GM21576 (cell line): ENCODE results near the gene VTN.
A peak's percentile ranks its signal among the peaks of the same experiment; 100 is the strongest.
"Not testable (repeated sequence)": the region's sequence is repeated elsewhere in the genome, so short reads cannot be mapped to it uniquely, and the experiment has no call there.

ENCODE experiments used
- ATAC-seq: cut with Tn5 transposase; IDR thresholded peaks from one replicate; pipeline ENCODE4 v1.9.1; 2021; ENCODE audit warnings: mild to moderate bottlenecking, moderate library complexity; ENCODE audit not compliant: unreplicated experiment

The VTN gene

DNA sequence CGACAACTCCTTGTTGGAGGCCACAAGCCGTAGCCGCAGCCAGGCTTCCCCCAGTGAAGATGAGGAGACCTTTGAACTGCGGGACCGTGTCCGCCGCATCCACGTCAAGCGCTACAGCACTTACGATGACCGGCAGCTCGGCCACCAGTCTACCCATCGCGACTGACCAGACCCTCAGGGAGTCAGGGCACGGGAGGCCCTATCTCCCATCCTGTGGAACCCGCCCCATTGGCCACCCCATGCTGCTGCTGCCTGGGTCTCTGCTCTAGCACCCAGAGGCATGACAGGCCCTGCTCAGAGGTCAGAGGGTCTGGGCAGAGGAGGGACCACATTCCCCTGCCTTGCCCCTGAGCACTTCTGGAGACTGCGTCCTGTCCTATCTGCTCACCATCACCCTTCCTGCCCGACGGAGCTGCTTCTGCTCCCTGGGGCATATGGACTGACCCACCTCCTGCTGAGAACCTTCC lies 25.6 kb downstream of the VTN start:
- no peak for ATAC-seq

GRCh38 chr17:28344011-28344410 lies 26.1 kb downstream of the VTN start:
- ATAC-seq, result no peak

DNA sequence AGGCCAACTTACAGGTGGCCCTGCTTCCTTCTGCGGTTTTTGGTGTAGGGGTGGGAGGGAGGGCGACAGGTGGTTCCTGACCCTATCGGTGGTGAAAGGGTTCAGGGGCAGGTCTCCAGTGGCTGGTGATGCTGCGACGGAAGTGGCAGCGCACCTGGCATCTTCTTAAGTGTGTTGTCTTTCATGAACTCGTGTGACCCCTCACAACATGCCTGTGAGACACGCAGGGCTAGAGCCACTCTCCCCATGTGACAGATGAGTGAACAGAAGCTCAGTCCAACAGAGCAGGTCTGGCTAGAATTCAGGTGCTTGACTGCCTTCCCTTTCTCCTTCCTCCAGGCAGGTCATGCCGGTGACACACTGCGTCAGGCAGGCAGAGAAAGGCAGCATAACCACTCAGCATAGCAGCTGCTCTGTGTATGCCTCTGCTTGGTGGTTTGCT lies 26.6 kb downstream of the VTN start:
- ATAC-seq, result no peak

DNA sequence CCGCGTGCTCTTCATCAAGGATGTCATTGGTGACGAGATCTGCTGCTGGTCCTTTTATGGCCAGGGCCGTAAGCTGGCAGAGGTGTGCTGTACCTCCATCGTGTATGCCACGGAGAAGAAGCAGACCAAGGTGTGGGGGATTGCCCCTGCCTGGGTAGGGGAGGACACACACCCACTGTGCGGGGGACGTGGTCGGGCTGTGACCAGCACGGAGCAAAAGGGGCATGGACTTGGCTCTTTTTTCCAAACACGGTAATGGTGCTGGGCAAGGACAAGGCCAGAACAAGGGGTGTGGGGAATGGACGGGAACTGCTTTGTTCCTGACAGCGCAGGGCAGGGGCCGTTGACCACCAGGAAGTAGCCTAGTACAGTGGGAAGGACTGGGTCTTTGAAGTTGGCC lies 27.8 kb downstream of the VTN start:
- no peak for ATAC-seq

GRCh38 chr17:28341516-28341915 lies 28.6 kb downstream of the VTN start:
- ATAC-seq, result no peak

- ATAC-seq, result no peak
Observed at GRCh38 chr17:28340374-28340773, 29.7 kb downstream of the VTN start.

DNA sequence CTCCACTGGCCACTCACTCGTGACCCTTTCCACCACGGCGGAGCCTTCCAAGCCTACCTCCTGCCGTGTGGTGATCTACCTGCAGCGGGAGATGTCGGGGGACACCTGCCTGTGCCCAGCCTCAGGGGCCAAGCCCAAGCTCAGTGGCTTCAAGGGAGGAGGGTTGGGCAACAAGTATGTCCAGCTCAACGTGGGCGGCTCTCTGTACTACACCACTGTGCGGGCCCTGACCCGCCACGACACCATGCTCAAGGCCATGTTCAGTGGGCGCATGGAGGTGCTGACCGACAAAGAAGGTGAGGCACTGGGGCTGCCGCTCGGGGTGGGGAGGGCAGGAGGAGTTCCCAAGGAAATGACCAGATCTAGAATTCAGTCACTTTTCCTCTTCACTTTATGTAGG lies 30.7 kb downstream of the VTN start:
- no peak for ATAC-seq

DNA sequence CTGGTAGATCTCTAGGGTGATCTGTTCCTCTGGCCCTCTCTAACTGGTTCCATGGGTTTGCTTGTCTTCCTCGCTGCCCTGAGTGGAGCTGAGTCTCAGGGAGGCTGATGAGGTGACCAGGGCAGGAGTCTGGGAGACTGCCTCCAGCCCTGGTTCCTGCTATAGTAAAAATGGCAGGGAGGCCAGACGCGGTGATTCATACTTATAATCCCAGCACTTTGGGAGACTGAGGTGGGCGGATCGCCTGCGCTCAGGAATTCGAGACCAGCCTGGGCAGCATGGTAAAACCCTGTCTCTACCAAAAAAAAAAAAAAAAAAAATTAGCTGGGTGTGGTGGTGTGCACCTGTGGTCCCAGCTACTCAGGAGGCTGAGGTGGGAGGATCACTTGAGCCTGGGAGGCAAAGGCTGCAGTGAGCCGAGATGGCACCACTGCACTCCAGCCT lies 31.3 kb downstream of the VTN start:
- ATAC-seq, result not testable (repeated sequence)

DNA sequence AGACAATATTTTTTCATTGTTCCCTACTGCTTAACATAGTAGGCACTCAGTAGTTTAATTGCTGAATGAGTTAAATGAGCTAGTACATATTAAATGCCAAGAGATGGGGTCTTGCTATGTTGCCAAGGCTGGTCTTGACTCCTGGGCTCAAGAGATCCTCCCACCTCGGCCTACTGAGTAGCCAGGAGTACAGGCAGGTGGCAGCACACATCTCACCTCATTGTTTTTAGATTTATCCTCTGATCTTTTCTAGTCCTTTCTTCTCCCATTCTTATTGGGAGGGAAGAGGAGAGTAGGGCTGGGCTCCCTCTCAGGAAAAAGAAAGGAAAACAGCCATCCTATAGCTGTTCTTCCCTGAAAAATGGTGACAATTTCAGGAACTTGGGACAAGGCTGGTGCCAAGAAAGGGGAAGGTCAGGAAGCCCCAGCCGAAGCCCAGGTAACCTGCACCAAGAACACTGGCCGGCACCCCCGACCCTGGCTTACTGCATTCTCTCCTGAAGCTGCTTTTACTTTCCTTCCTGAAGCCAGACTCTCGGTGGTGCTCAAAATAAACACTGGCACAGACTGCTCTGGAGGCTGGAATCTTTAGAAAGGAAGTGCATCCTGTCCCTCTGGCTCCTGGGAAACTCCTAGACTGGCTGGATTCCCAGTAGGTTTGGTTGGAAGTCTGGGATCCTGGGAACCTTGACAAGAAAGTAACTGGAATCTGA lies 31.9 kb downstream of the VTN start:
- ATAC-seq, result no peak

DNA sequence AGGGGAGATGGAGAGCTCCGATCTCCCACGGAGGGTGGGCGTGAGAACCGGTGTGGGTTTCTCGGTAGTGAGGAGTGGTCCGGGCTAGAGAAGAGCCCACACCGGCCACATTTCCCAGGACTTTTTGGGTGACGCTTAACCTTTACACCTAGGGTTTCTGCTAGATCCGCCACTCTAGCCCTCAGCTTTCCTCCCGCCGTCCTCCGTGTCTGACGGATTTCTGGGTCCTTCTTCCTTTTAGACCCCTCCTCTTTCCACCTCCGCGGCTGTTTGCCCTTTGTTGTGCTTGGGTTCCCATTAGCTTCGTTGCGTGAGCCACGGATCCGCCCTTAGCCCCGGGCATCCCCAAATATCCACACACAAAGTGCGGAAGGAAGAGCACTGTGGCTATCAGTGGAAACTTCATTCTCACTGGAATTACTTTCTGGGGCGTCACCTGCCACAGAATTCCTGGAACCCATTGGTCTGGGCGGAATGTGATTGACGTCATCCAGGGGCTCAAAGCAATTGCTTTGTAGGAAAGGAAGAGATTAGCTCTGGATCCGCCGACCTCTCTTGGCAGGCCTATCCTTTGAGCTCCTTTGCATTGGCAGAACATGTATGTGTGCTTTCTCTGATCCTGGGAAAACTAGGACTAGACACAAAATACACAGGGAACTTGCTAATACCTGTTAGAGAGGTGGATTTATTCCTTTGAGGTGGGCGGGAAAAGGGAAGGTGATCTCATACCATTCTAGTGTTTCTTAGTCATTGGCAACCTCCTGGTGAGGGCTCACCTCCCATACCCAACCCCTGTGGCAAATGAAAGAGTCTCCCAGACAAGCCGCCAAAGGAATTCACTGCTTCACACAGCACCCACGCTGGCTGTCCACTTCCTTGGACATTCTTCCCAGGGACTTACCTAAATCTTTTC lies 33.9 kb downstream of the VTN start:
- no peak for ATAC-seq

DNA sequence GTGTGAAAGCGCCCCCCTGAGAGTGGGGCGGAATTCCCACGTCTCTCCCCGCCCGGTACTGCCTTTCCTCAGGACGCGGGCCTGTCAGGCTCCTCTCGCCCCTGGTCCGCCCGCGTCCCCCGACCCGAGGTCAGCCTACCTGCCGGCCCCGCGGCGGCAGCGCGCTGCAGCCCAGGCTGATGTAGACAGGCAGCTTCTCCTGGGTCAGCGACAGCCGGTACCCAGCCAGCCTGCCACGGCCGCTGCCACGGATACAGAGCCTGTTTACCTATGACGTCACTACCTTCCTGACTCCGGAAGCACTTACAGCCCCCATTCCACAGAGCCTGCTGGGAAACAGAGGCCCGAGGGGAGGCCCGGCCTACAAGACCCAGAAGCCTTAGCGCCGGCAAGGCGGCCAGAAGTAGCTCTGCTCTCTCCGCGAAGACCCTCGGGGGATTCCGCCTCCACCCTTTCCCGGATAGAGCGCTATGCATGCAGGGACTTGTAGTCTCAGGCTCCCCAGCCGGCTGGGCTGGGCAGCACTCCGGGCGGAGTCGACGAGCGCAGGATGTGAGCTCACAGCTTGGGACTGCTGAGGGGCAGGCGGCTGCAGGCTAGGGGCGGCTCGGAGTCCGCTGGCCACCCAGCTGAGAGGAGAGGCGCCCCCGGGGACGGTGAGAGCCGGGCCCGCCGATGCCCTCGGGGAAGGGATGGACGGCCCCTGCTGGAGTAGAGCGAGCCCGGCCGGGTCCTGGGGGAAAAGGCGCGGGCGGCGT lies 34.7 kb downstream of the VTN start, which contains the start of the genes IFT20 and TNFAIP1:
TSS of gene IFT20 (minus strand) at position 272 of the 758 bp plus-strand sequence. CDS start 3,487 bp downstream, outside the sequence.
TSS of gene TNFAIP1 (plus strand) at position 561 of the 758 bp plus-strand sequence. CDS start 3,761 bp downstream, outside the sequence.
- peak; percentile 95 for ATAC-seq

GRCh38 chr17:28334666-28335200 lies 35.4 kb downstream of the VTN start:
- no peak for ATAC-seq

GRCh38 chr17:28334171-28334570 lies 35.9 kb downstream of the VTN start:
- no peak for ATAC-seq

GRCh38 chr17:28333083-28333746 lies 36.9 kb downstream of the VTN start:
- ATAC-seq, result no peak

DNA sequence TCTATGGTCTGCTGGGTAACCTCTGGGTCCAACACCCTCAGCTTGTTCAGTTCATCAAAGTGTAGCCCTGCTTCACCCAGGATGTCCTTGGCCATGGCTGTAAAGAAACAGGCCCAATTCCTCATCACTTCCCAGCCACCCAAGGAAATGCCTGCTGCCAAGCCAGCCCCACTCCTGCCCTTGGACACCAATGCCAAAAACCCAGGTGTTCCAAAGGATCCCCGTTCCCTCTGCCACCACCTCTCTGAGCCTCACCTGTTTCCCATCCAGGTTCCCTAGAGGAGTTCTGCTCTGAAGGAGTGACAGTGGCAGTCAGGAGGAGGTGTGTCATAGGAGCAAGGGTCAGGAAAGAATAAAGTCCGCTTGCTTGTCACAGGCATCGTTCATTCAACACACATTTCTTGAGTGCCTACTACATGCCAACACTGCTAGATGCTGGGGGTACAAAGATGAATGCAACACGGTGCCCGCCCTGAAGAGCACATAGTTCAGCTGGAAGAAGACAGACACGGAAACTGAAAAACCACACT lies 38.2 kb downstream of the VTN start:
- ATAC-seq, result no peak

DNA sequence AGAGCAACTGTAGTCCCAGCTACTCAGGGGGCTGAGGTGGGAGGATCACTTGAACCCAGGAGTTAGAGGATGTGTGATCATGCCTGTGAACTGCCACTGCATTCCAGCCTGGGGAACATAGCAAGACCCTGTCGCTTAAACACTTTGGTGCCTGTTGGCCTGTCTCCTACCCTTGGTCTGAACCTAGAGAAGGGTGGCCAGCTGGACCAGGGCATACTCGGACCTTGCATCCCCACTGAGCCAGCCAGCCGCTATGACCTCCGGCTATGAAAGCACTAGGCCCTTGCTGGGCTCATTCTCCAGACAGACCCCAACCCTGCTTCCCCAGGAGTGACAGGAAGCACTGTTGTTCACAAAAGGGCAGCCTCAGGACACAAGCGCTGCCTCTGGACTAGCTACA lies 39.4 kb downstream of the VTN start:
- no peak for ATAC-seq

DNA sequence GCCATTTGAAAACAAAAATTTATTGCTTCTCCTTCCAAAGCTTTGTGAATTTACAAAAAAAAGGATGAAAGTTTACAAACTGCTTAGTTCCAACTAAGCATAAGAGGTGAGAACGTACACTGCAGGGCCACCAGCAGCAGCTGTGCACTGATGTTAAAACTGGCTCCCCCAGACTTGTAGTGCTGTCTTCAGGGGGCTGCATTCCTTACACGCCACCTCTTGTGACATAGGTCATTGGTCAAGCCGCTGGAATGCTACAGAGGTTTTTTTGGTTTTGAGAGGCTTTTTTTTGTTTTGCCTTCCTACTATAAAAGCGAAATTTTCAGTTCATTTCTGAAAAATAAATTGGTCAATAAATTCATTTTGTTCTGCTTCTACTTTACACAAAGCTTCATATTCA lies 41.8 kb downstream of the VTN start:
- ATAC-seq, result no peak

DNA sequence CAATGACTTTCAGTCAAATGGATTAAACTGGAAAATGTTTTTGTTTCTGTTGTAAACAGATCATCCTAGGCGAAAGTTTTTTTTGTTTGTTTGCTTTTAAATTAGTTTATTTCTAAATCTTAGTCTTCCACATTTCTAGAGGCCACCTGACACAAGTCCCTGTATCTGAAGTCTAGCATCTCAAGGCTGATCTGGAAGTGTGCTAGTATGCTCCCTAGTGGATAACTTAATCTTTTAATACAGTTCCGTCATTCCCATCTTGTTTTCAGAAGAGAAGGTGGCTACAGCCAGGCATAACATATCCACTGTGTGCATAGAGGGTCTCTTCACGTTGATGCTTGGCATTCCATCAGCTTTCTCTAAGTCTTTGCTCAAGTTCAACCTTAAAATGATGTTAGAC lies 42.4 kb downstream of the VTN start:
- ATAC-seq, result no peak

DNA sequence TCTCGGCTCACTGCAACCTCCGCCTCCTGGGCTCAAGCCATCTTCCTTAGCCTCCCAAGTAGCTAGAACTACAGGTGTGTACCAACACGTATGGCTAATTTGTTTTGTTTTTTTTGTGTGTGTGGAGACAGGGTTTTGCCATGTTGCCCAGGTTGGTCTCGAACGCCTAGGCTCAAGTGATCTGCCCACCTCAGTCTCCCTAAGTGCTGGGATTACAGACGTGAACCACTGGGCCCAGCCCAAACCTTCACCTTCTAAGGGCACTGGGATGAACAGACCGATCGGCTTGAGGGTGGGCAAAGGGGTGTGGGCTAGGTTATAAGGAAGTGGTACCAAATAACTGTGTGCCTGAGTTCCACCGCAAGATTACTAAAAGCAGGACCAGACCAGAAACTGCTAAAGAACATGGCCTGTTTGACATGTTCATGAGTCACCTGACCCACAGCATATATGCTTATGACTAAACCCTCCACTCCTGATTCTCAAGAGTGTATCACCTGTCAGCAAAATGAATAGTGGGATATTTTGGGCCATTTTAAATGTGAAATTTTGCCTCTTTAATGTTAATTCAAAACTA lies 43.0 kb downstream of the VTN start:
- peak; percentile 56 for ATAC-seq
